SK-N-SH treated with all-trans-retinoic acid at 6 μM for 48 hours (cell line): ENCODE results near the gene TGM1.

Source experiments
- ATAC-seq: fragments of 200-7000 bp; cut with Tn5 transposase; 3 replicates; pipeline ENCODE4 v1.9.1; 2020; ENCODE audit warnings: mild to moderate bottlenecking, moderate library complexity
- ARNTL ChIP-seq: fragments of 450-650 bp; formaldehyde crosslinking; IDR thresholded peaks from 2 replicates; pipeline ENCODE4 v1.5.0; 2020; ENCODE audit warnings: low read depth, mild to moderate bottlenecking, moderate library complexity, borderline replicate concordance
- BACH2 ChIP-seq: fragments of 250-450 bp; sonication (Bioruptor Pico); IDR thresholded peaks from 2 replicates; pipeline ENCODE4 v1.9.0; 2021; ENCODE audit warnings: mild to moderate bottlenecking, borderline replicate concordance
- CSDC2 ChIP-seq: fragments of 250-450 bp; sonication (Bioruptor Pico); IDR thresholded peaks from 2 replicates; pipeline ENCODE4 v1.5.0; 2020; ENCODE audit warnings: mild to moderate bottlenecking, moderate library complexity
- ESRRG ChIP-seq: fragments of 250-450 bp; sonication (Bioruptor Pico); IDR thresholded peaks from 2 replicates; pipeline ENCODE4 v1.6.1; 2021; ENCODE audit warnings: mild to moderate bottlenecking
- GLIS3 ChIP-seq: fragments of 250-450 bp; sonication (Bioruptor Pico); IDR thresholded peaks from 2 replicates; pipeline ENCODE4 v1.5.0; 2020; ENCODE audit warnings: mild to moderate bottlenecking, moderate library complexity
- ISL1 ChIP-seq: fragments of 250-450 bp; sonication (Bioruptor Pico); IDR thresholded peaks from 2 replicates; pipeline ENCODE4 v2.1.2; 2022; ENCODE audit warnings: mild to moderate bottlenecking, moderate library complexity
- OSR1 ChIP-seq: fragments of 250-450 bp; sonication (Bioruptor Pico); IDR thresholded peaks from 2 replicates; pipeline ENCODE4 v1.8.0; 2022; ENCODE audit warnings: moderate library complexity, mild to moderate bottlenecking, inconsistent platforms
- POU6F1 ChIP-seq: fragments of 250-450 bp; sonication (Bioruptor Pico); IDR thresholded peaks from 2 replicates; pipeline ENCODE4 v1.8.0; 2021; ENCODE audit warnings: low read depth, mild to moderate bottlenecking, moderate library complexity, borderline replicate concordance
- PPARA ChIP-seq: fragments of 250-450 bp; sonication (Bioruptor Pico); IDR thresholded peaks from 2 replicates; pipeline ENCODE4 v1.5.0; 2020; ENCODE audit warnings: mild to moderate bottlenecking, borderline replicate concordance
- RARB ChIP-seq: fragments of 250-450 bp; sonication (Bioruptor Pico); IDR thresholded peaks from 2 replicates; pipeline ENCODE4 v1.8.0; 2021; ENCODE audit warnings: mild to moderate bottlenecking, moderate library complexity
- SNAI2 ChIP-seq: fragments of 250-450 bp; sonication (Bioruptor Pico); IDR thresholded peaks from 2 replicates; pipeline ENCODE4 v1.5.0; 2020; ENCODE audit warnings: mild to moderate bottlenecking, moderate library complexity
- TCF4 ChIP-seq: fragments of 250-450 bp; sonication (Bioruptor Pico); IDR thresholded peaks from 2 replicates; pipeline ENCODE4 v1.8.0; 2021; ENCODE audit warnings: mild to moderate bottlenecking, moderate library complexity, borderline replicate concordance
- TOX ChIP-seq: fragments of 250-450 bp; sonication (Bioruptor Pico); IDR thresholded peaks from 2 replicates; pipeline ENCODE4 v1.8.0; 2021; ENCODE audit warnings: mild to moderate bottlenecking, moderate library complexity, borderline replicate concordance
- TSHZ2 ChIP-seq: fragments of 250-450 bp; sonication (Bioruptor Pico); IDR thresholded peaks from 2 replicates; pipeline ENCODE4 v1.5.0; 2020; ENCODE audit warnings: mild to moderate bottlenecking, moderate library complexity
- ZC3H10 ChIP-seq: fragments of 250-450 bp; sonication (Bioruptor Pico); IDR thresholded peaks from 2 replicates; pipeline ENCODE4 v1.5.1; 2021; ENCODE audit warnings: mild to moderate bottlenecking, moderate library complexity
- ZFP3 ChIP-seq: fragments of 250-450 bp; sonication (Bioruptor Pico); IDR thresholded peaks from 2 replicates; pipeline ENCODE4 v1.5.0; 2020; ENCODE audit warnings: mild to moderate bottlenecking, moderate library complexity
- ZFP30 ChIP-seq: fragments of 450-650 bp; formaldehyde crosslinking; IDR thresholded peaks from 2 replicates; pipeline ENCODE4 v1.5.0; 2022; ENCODE audit warnings: mild to moderate bottlenecking, moderate library complexity
- ZNF565 ChIP-seq: fragments of 450-650 bp; formaldehyde crosslinking; conservative IDR thresholded peaks from 2 replicates; pipeline ENCODE4 v1.5.0; 2020; ENCODE audit warnings: low read depth, mild to moderate bottlenecking, moderate library complexity
- ZNF70 ChIP-seq: fragments of 450-650 bp; formaldehyde crosslinking; IDR thresholded peaks from 2 replicates; pipeline ENCODE4 v1.5.0; 2020; ENCODE audit warnings: mild to moderate bottlenecking, moderate library complexity
- ZNF8 ChIP-seq: fragments of 450-650 bp; formaldehyde crosslinking; IDR thresholded peaks from 2 replicates; pipeline ENCODE4 v1.5.0; 2020; ENCODE audit warnings: mild to moderate bottlenecking, moderate library complexity
- TF ChIP-seq, protein P1 (sequence below): fragments of 250-450 bp; sonication (Bioruptor Pico); IDR thresholded peaks from 2 replicates; pipeline ENCODE4 v1.8.0; 2020; ENCODE audit warnings: mild to moderate bottlenecking, moderate library complexity, borderline replicate concordance
- TF ChIP-seq, protein P2 (sequence below): fragments of 250-450 bp; sonication (Bioruptor Pico); IDR thresholded peaks from 2 replicates; pipeline ENCODE4 v1.5.1; 2021; ENCODE audit warnings: mild to moderate bottlenecking, moderate library complexity
- TF ChIP-seq, protein P3 (sequence below): fragments of 250-450 bp; sonication (Bioruptor Pico); IDR thresholded peaks from 2 replicates; pipeline ENCODE4 v1.5.1; 2020; ENCODE audit warnings: low read depth, mild to moderate bottlenecking, moderate library complexity

The TGM1 gene

GRCh38 chr14:24258548-24259265 lies 4.3 kb downstream of the TGM1 start:
- ATAC-seq: no peak
- TF ChIP-seq TOX: no peak
- no peak for TF ChIP-seq BACH2 (CRISPR knock-in tag)
- TF ChIP-seq, protein P1, sequence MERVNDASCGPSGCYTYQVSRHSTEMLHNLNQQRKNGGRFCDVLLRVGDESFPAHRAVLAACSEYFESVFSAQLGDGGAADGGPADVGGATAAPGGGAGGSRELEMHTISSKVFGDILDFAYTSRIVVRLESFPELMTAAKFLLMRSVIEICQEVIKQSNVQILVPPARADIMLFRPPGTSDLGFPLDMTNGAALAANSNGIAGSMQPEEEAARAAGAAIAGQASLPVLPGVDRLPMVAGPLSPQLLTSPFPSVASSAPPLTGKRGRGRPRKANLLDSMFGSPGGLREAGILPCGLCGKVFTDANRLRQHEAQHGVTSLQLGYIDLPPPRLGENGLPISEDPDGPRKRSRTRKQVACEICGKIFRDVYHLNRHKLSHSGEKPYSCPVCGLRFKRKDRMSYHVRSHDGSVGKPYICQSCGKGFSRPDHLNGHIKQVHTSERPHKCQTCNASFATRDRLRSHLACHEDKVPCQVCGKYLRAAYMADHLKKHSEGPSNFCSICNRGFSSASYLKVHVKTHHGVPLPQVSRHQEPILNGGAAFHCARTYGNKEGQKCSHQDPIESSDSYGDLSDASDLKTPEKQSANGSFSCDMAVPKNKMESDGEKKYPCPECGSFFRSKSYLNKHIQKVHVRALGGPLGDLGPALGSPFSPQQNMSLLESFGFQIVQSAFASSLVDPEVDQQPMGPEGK (CRISPR knock-in tag): no peak
- TF ChIP-seq, protein P2, sequence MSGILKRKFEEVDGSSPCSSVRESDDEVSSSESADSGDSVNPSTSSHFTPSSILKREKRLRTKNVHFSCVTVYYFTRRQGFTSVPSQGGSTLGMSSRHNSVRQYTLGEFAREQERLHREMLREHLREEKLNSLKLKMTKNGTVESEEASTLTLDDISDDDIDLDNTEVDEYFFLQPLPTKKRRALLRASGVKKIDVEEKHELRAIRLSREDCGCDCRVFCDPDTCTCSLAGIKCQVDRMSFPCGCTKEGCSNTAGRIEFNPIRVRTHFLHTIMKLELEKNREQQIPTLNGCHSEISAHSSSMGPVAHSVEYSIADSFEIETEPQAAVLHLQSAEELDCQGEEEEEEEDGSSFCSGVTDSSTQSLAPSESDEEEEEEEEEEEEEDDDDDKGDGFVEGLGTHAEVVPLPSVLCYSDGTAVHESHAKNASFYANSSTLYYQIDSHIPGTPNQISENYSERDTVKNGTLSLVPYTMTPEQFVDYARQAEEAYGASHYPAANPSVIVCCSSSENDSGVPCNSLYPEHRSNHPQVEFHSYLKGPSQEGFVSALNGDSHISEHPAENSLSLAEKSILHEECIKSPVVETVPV (CRISPR knock-in tag): no peak
- no peak for TF ChIP-seq TCF4 (CRISPR knock-in tag)
- TF ChIP-seq POU6F1 (CRISPR knock-in tag): no peak
- no peak for TF ChIP-seq PPARA (CRISPR knock-in tag)
- no peak for TF ChIP-seq RARB
- no peak for TF ChIP-seq ARNTL (CRISPR knock-in tag)
- TF ChIP-seq ZNF70 (CRISPR knock-in tag): no peak
- no peak for TF ChIP-seq SNAI2 (CRISPR knock-in tag)
- no peak for TF ChIP-seq GLIS3 (CRISPR knock-in tag)
- no peak for TF ChIP-seq ZNF565 (CRISPR knock-in tag)
- TF ChIP-seq, protein P3, sequence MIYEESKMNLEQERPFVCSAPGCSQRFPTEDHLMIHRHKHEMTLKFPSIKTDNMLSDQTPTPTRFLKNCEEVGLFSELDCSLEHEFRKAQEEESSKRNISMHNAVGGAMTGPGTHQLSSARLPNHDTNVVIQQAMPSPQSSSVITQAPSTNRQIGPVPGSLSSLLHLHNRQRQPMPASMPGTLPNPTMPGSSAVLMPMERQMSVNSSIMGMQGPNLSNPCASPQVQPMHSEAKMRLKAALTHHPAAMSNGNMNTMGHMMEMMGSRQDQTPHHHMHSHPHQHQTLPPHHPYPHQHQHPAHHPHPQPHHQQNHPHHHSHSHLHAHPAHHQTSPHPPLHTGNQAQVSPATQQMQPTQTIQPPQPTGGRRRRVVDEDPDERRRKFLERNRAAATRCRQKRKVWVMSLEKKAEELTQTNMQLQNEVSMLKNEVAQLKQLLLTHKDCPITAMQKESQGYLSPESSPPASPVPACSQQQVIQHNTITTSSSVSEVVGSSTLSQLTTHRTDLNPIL (CRISPR knock-in tag): no peak
- TF ChIP-seq ZFP3 (CRISPR knock-in tag): no peak
- no peak for TF ChIP-seq CSDC2
- TF ChIP-seq ZC3H10: no peak
- TF ChIP-seq OSR1 (CRISPR knock-in tag): no peak
- no peak for TF ChIP-seq ZNF8 (CRISPR knock-in tag)
- no peak for TF ChIP-seq ZFP30 (CRISPR knock-in tag)

DNA sequence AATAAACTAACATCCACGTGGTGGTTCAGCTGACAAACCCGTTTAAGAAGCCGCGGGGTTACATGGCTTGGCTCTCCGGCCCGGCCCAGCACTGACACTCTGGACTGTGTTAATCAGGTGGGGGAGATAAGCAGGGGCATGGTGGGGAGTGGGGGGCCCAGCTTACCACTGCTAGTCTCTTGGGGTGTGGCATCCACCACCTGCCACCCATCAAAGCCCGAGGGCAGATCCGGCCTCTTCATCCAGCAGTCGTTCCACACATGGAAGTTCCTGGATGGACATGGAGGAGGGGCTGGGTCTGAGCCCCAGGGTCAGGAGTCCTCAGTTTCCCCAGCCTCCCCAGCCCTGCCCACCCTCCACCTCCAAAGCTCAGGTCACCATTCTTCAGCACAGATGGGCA lies 4.9 kb downstream of the TGM1 start:
- TF ChIP-seq ISL1 (CRISPR knock-in tag) (no peak), ARNTL (CRISPR knock-in tag) (no peak), POU6F1 (CRISPR knock-in tag) (no peak), SNAI2 (CRISPR knock-in tag) (no peak), ESRRG (CRISPR knock-in tag) (no peak), ZFP3 (CRISPR knock-in tag) (no peak), TOX (no peak), TCF4 (CRISPR knock-in tag) (no peak), ZNF565 (CRISPR knock-in tag) (no peak), BACH2 (CRISPR knock-in tag) (no peak), OSR1 (CRISPR knock-in tag) (no peak), ZFP30 (CRISPR knock-in tag) (no peak), ZNF70 (CRISPR knock-in tag) (no peak), TSHZ2 (CRISPR knock-in tag) (no peak), ZC3H10 (no peak), RARB (no peak), GLIS3 (CRISPR knock-in tag) (no peak)
- TF ChIP-seq, protein P3 (CRISPR knock-in tag): no peak
- ATAC-seq: no peak
